NOMO-1 treated with dmso at 0.1 percent for 144 hours (cell line): ENCODE measurements around the gene HSPH1.
"Not testable (repeated sequence)": the region's sequence is repeated elsewhere in the genome, so short reads cannot be mapped to it uniquely, and the experiment has no call there.

ENCODE experiments used
- DNase-seq: peaks from one replicate; lab custom pipeline; 2025; ENCODE audit not compliant: unreplicated experiment; lab: John Stamatoyannopoulos, UW

The HSPH1 gene

GRCh38 chr13:31177813-31178495 lies 16.2 kb upstream of the HSPH1 start:
- DNase-seq = not testable (repeated sequence)

GRCh38 chr13:31175847-31176532 lies 14.3 kb upstream of the HSPH1 start:
- no peak for DNase-seq

GRCh38 chr13:31174018-31174417 lies 12.3 kb upstream of the HSPH1 start:
- DNase-seq = no peak

GRCh38 chr13:31172535-31172934 lies 10.8 kb upstream of the HSPH1 start:
- no peak for DNase-seq

- no peak for DNase-seq
Observed at GRCh38 chr13:31172001-31172400, 10.3 kb upstream of the HSPH1 start.

GRCh38 chr13:31168736-31169135 lies 7.0 kb upstream of the HSPH1 start:
- DNase-seq = no peak

GRCh38 chr13:31168166-31168565 lies 6.5 kb upstream of the HSPH1 start:
- no peak for DNase-seq

GRCh38 chr13:31167490-31167889 lies 5.8 kb upstream of the HSPH1 start:
- DNase-seq = no peak

- DNase-seq = no peak
Observed at GRCh38 chr13:31166591-31166990, 4.9 kb upstream of the HSPH1 start.

GRCh38 chr13:31162151-31163008 lies 676 bp upstream of the HSPH1 start:
- DNase-seq = peak; percentile 99

- DNase-seq = peak; percentile 76
Observed at GRCh38 chr13:31160857-31161556, 697 bp downstream of the HSPH1 start.

GRCh38 chr13:31159306-31159705 lies 2.4 kb downstream of the HSPH1 start:
- no peak for DNase-seq

- DNase-seq = no peak
Observed at GRCh38 chr13:31154939-31155338, 6.8 kb downstream of the HSPH1 start.

- DNase-seq = no peak
Observed at GRCh38 chr13:31151837-31152236, 9.9 kb downstream of the HSPH1 start.

GRCh38 chr13:31150315-31150985 lies 11.3 kb downstream of the HSPH1 start:
- no peak for DNase-seq

GRCh38 chr13:31149604-31150003 lies 12.1 kb downstream of the HSPH1 start:
- DNase-seq = no peak

- DNase-seq = no peak
Observed at GRCh38 chr13:31145417-31145816, 16.3 kb downstream of the HSPH1 start.

GRCh38 chr13:31138515-31138914 lies 23.2 kb downstream of the HSPH1 start:
- no peak for DNase-seq

- no peak for DNase-seq
Observed at GRCh38 chr13:31136724-31137123, 25.0 kb downstream of the HSPH1 start.

GRCh38 chr13:31134039-31134711 lies 27.5 kb downstream of the HSPH1 start:
- DNase-seq = no peak
